Spleen (tissue), 11 donors: ENCODE measurements around the gene HSBP1L1. TPM values are rescaled to one million over a fixed set of nuclear protein-coding genes. Genes with fewer than 3 reads are reported as not detected.

Experiments
- DNase-seq: peaks from one replicate; pipeline ENCODE4 v3.0.0-alpha.2; 2020
- H3K27ac ChIP-seq, 8 donors: fragments of 200-600 bp; sonication (generic) in 7 of 8; 1 replicate in 4 of 8; 2 replicates in 4 of 8; pipeline versions ENCODE4 v1.5.0 to v1.8.0; 2016 to 2021; ENCODE audit warnings: inconsistent platforms in 4 of 8, mild to moderate bottlenecking in 4 of 8, moderate library complexity in 1 of 8
- H3K27me3 ChIP-seq, 7 donors: fragments of 200-600 bp; sonication (generic) in 6 of 7; replicated peaks in 1 of 7; 1 replicate in 4 of 7; 2 replicates in 3 of 7; pipeline versions ENCODE4 v1.5.0 to v1.8.0; 2016 to 2021; ENCODE audit warnings: inconsistent platforms in 3 of 7, mild to moderate bottlenecking in 1 of 7
- H3K36me3 ChIP-seq, 6 donors: fragments of 200-600 bp; sonication (generic) in 5 of 6; 1 replicate in 4 of 6; 2 replicates in 2 of 6; pipeline versions ENCODE4 v1.5.0 to v1.8.0; 2016 to 2021; ENCODE audit warnings: inconsistent platforms in 2 of 6
- H3K4me1 ChIP-seq, 6 donors: fragments of 200-600 bp; sonication (generic) in 5 of 6; 1 replicate in 3 of 6; 2 replicates in 3 of 6; pipeline versions ENCODE4 v1.5.0 to v1.8.0; 2016 to 2021; ENCODE audit warnings: inconsistent platforms in 3 of 6
- H3K4me3 ChIP-seq, 8 donors: fragments of 200-600 bp; sonication (generic) in 7 of 8; 1 replicate in 4 of 8; 2 replicates in 4 of 8; pipeline versions ENCODE4 v1.5.0 to v1.8.0; 2016 to 2021; ENCODE audit warnings: inconsistent platforms in 4 of 8, mild to moderate bottlenecking in 4 of 8, moderate library complexity in 2 of 8
- H3K9me3 ChIP-seq, 8 donors: fragments of 200-600 bp; sonication (generic) in 7 of 8; 1 replicate in 4 of 8; 2 replicates in 4 of 8; pipeline versions ENCODE4 v1.5.0 to v1.8.0; 2016 to 2021; ENCODE audit warnings: inconsistent platforms in 4 of 8
- POLR2A ChIP-seq, 3 donors: fragments of 450-650 bp; IDR thresholded peaks; one replicate each; pipeline ENCODE4 v1.5.1; 2017; ENCODE audit warnings: antibody characterized with exemption in 3 of 3, mild to moderate bottlenecking in 1 of 3
- POLR2AphosphoS5 ChIP-seq, 3 donors: sonication (generic); formaldehyde crosslinking; IDR thresholded peaks; one replicate each; pipeline ENCODE4 v1.5.1; 2017; ENCODE audit warnings: antibody characterized with exemption in 3 of 3
- WGBS, 5 donors: extraction: QIAGEN DNeasy Blood & Tissue Kit in 3 of 5; methylation state at CpG; one replicate each; pipeline versions ENCODE4 v1.1.5 to v1.1.7; 2013 to 2018; 5-methylcytosine and 5-hydroxymethylcytosine counted together
- intact Hi-C: fragments of 100-400 bp; cut with DNase I; formaldehyde crosslinking; loops from one replicate; pipeline ENCODE4 v1.15.0; 2023; ENCODE audit warnings: low total_unique reads
- polyA plus RNA-seq, 3 donors: library from polyadenylated mRNA; stranded (reverse); fragments of 200-250 nt; gene quantifications; one replicate each; pipeline ENCODE4 v1.2.1, GENCODE V29; 2013
- total RNA-seq, 7 donors: library from RNA; depleted of rRNA in 3 of 7; stranded (reverse); fragments of >200 nt in 3 of 7; fragmentation: NEBNext Ultra II Directional in 4 of 7; extraction: Animal tissue kit (Norgen Biotek cat#: 25700) in 4 of 7; gene quantifications; one replicate each; pipeline versions ENCODE4 v1.1.0 to v1.2.1, GENCODE V29; 2016 to 2021
- TF ChIP-seq, protein P1 (sequence below), 11 experiments: fragments of 200-600 bp in 7 of 11; fragments of 450-650 bp in 4 of 11; sonication (generic) in 4 of 11; IDR thresholded peaks in 8 of 11; conservative IDR thresholded peaks in 3 of 11; 1 replicate in 7 of 11; 2 replicates in 4 of 11; pipeline versions ENCODE4 v1.4.0 to v1.8.0; 2016 to 2021; ENCODE audit warnings: antibody characterized with exemption in 11 of 11, inconsistent platforms in 4 of 11, mild to moderate bottlenecking in 1 of 11
- donor health status: healthy with polysubstance abuse.
- donor health status: DM: no; HTN: no; CAD: no; lungs with moderate emphysema.
- donor health status: DM: no; HTN: no; CAD: no.
- donor health status: Bipolar disorder and iron deficiency.
- donor health status: healthy.
- donor health status: DM: no; HTN: no; CAD: no.
- donor health status: DM: yes; HTN: yes; CAD: no.

The HSBP1L1 gene
- total and polyA plus RNA-seq, 10 donors: 10.0 to 36.4 (median 18.8) TPM

DNA sequence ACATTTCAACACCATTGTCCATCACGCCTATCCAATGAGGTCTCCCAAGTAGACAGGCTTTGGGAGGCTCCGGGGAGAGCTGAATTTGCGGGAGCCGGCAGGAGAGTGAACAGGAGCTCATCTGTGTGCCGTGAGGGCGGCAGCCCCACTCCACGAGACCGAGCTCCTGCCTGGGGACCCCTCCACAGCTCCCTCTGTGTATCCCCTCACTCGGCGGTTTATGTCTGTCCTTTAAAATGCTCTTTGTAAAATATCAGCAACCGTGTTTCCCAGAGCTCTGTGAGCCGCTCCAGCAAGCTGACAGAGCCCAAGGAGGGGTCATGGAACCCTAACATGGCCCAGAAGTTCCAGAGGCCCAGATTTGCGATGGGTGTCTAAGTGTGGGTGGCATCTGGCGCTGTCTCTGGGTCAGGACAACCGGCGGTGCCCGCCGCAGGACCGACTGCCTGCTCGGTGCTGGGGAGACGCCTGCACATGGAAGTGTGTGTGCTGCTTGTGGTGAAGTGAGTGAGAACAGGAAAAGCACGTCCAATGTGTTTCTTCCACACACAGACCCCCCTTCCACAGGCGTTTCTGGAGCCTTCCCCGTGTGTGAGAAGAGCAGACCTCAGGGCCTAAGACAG lies 47.8 kb upstream of the HSBP1L1 start:
- TF ChIP-seq POLR2AphosphoS5 (IDR thresholded peaks at IDR 0.05): peak in 1 of 3 donors; percentile 20
- TF ChIP-seq, protein P1, sequence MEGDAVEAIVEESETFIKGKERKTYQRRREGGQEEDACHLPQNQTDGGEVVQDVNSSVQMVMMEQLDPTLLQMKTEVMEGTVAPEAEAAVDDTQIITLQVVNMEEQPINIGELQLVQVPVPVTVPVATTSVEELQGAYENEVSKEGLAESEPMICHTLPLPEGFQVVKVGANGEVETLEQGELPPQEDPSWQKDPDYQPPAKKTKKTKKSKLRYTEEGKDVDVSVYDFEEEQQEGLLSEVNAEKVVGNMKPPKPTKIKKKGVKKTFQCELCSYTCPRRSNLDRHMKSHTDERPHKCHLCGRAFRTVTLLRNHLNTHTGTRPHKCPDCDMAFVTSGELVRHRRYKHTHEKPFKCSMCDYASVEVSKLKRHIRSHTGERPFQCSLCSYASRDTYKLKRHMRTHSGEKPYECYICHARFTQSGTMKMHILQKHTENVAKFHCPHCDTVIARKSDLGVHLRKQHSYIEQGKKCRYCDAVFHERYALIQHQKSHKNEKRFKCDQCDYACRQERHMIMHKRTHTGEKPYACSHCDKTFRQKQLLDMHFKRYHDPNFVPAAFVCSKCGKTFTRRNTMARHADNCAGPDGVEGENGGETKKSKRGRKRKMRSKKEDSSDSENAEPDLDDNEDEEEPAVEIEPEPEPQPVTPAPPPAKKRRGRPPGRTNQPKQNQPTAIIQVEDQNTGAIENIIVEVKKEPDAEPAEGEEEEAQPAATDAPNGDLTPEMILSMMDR (IDR thresholded peaks at IDR 0.05 in 8 of 11, conservative IDR thresholded peaks at IDR 0.05 in 3 of 11): no peak
- Histone ChIP-seq H3K4me1 (peaks cover 0 to 30% (median 7%) of the 10 kb centered on the region in 6 donors), H3K9me3 (peaks cover 0 to 9% (median 0%) of the 10 kb centered on the region in 8 donors), H3K27me3 (no peaks in the 10 kb centered on the region), H3K4me3 (no peak overlapping the region), H3K27ac (no peak overlapping the region), H3K36me3 (peaks cover 2 to 71% (median 34%) of the 10 kb centered on the region in 6 donors)
- WGBS, 5 donors: 95 to 98% (median 97%) methylated on average over 19 to 24 of the region's 24 CpGs
- intact Hi-C loops: no loop called here
- peak; percentile 39 for DNase-seq

DNA sequence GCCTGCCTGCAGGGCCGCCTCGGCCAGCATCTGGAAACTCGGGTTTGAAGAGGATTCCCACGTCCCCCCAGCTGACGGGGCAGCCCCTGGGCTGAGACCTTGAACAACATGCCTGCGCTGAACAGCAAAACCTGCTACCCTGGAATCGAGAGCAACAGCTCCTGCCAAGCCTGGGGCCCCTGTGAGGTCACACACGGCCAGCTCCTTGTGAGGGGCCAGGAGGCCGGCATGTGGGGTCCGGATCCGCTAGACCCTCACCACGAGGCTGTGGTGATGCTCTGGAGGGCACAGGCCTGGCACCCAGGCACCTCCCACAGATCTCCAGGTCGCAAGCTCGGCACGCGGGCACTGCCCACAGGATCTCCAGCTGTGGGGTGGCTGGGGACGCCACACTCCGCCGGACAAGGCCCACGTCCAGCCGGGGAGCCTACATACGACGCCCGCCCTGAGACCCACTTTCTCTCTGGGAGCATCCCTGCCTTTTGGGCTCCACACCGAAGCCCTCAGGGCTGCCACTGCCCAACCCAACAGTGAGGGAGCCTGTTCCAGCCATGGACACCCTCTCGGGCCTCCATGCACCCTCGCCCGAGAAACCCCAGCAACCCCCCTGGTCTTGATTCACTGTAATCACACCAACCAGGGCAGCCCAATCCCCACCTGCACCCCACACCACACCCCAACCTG lies 47.1 kb upstream of the HSBP1L1 start:
- no peak overlapping the region for H3K27ac ChIP-seq
- H3K27me3 ChIP-seq: no peaks in the 10 kb centered on the region
- no peak overlapping the region for H3K4me3 ChIP-seq
- peaks cover 2 to 74% (median 34%) of the 10 kb centered on the region in 6 donors for H3K36me3 ChIP-seq
- peak; percentile 68 for DNase-seq
- intact Hi-C loops: no loop called here
- WGBS, 5 donors: 94 to 98% (median 97%) methylated on average over 21 to 28 of the region's 28 CpGs
- H3K4me1 ChIP-seq: peaks cover 0 to 27% (median 7%) of the 10 kb centered on the region in 6 donors
- no peak for TF ChIP-seq POLR2A (IDR thresholded peaks at IDR 0.05)
- TF ChIP-seq, protein P1 (IDR thresholded peaks at IDR 0.05 in 8 of 11, conservative IDR thresholded peaks at IDR 0.05 in 3 of 11): no peak
- TF ChIP-seq POLR2AphosphoS5 (IDR thresholded peaks at IDR 0.05): no peak
- peaks cover 0 to 9% (median 0%) of the 10 kb centered on the region in 8 donors for H3K9me3 ChIP-seq

DNA sequence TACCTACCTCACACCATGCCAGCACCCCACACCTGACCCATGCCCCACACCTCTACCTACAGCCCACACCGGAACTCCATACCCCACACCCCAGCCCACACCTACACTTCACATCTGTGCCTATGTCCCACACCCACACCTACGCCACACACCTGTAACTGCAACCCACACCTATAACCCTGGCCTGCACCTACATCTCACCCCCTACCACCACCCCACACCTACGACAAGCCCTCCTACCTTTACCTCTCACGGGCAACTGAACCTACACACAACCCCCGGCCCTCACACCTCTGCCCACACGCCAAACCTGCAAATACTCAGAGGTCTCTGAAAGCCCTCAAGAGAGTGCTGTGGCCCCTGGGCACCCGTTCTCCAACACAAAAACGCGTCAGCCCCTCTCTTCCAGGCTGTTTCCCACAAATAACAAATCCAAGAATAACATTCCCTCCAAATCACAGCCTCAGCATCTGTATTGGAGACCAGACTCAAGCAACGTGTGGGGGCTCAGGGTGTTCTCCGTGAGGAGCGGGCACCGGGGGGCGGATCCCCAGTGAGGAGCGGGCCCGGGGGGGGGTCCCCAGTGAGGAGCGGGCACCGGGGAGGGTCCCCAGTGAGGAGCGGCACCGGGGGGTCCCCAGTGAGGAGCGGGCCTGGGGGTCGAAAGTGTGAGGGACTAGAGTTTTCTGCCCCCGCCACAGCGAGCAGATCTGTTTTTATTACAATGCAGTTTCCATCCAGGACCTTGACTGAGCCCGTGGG lies 46.4 kb upstream of the HSBP1L1 start:
- Histone ChIP-seq H3K27me3 (no peaks in the 10 kb centered on the region), H3K27ac (no peak overlapping the region), H3K4me3 (no peak overlapping the region), H3K4me1 (peaks cover 0 to 20% (median 3%) of the 10 kb centered on the region in 6 donors), H3K36me3 (peaks cover 2 to 72% (median 34%) of the 10 kb centered on the region in 6 donors), H3K9me3 (peaks cover 0 to 9% (median 0%) of the 10 kb centered on the region in 8 donors)
- no peak for TF ChIP-seq POLR2AphosphoS5 (IDR thresholded peaks at IDR 0.05)
- no peak for TF ChIP-seq POLR2A (IDR thresholded peaks at IDR 0.05)
- TF ChIP-seq, protein P1 (IDR thresholded peaks at IDR 0.05 in 8 of 11, conservative IDR thresholded peaks at IDR 0.05 in 3 of 11): no peak
- no peak for DNase-seq
- WGBS, 5 donors: 93 to 97% (median 96%) methylated on average over 23 to 25 of the region's 25 CpGs
- intact Hi-C loops: no loop called here
